A549 treated with DMSO at 1 μM for 4 hours (cell line): ENCODE measurements around the gene SGCB. TPM values are rescaled to one million over a fixed set of nuclear protein-coding genes. Genes with fewer than 3 reads are reported as not detected.

Experiments
- total RNA-seq: library from RNA; stranded (reverse); fragments of 200-300 nt; extraction: Qiagen RNA extraction; gene quantifications from 5 replicates; pipeline ENCODE4 v1.2.3, GENCODE V29; 2022; ENCODE audit warnings: low read depth

The SGCB gene
- total RNA-seq = 16.7 to 23.9 TPM (median 20.2 TPM) in 5 replicates

GRCh38 chr4:52038103-52038912 lies at the start of gene SGCB:
SGCB (minus strand) TSS chr4:52038299; CDS start chr4:52038259, 40 bp downstream.

GRCh38 chr4:52051213-52051614 lies 13.1 kb upstream of the SGCB start, which contains the start of gene SPATA18:
SPATA18 (plus strand) TSS chr4:52051304; CDS start chr4:52051705, 401 bp downstream.

GRCh38 chr4:52019936-52020657 lies 18.0 kb downstream of the SGCB start, which contains the start of gene LRRC66:
LRRC66 (minus strand) TSS chr4:52020363; CDS start chr4:52017613, 2,750 bp downstream.

Other genes starting within 250 kb of the SGCB start
- 17.2 to 21.1 TPM (median 20.0 TPM) in 5 replicates for gene DCUN1D4, start 195.1 kb downstream of the SGCB start, total RNA-seq
- gene LRRC66, start 17.9 kb downstream of the SGCB start, total RNA-seq = 0.07 to 0.18 TPM (median 0.09 TPM) in 5 replicates
- 4.3 to 5.3 TPM (median 4.8 TPM) in 5 replicates for gene SPATA18, start 13.0 kb upstream of the SGCB start, total RNA-seq